GM18507 (cell line): ENCODE measurements around the gene THAP12.
"Not testable (repeated sequence)": the region's sequence is repeated elsewhere in the genome, so short reads cannot be mapped to it uniquely, and the experiment has no call there.

Experiments used
- DNase-seq: peaks from one replicate; pipeline ENCODE4 v3.0.0; 2011; ENCODE audit warnings: low read depth; ENCODE audit not compliant: insufficient read length; ENCODE audit errors: extremely low spot score
- FAIRE-seq: peaks from 2 replicates; lab custom pipeline; 2011; peaks lifted over from hg19 to GRCh38; lab: Jason Lieb, UNC

THAP12 gene

GRCh38 chr11:76330651-76331050, 50.3 kb downstream of the THAP12 start:
- DNase-seq, result no peak
- FAIRE-seq, result no peak

- FAIRE-seq (no peak), DNase-seq (no peak)
These were observed 50.9 kb downstream of the THAP12 start for GRCh38 chr11:76329983-76330382.

GRCh38 chr11:76329084-76329648, 51.8 kb downstream of the THAP12 start:
- FAIRE-seq, result no peak

GRCh38 chr11:76327756-76328388, 53.1 kb downstream of the THAP12 start:
- no peak for DNase-seq
- no peak for FAIRE-seq

More at GRCh38 chr11:76329084-76329648, 51.8 kb downstream of the THAP12 start:
- DNase-seq, result no peak

- FAIRE-seq (no peak), DNase-seq (no peak)
These were observed 53.7 kb downstream of the THAP12 start for GRCh38 chr11:76327202-76327601.

GRCh38 chr11:76325185-76325584, 55.7 kb downstream of the THAP12 start:
- no peak for FAIRE-seq
- no peak for DNase-seq

- DNase-seq (no peak), FAIRE-seq (no peak)
These were observed 57.1 kb downstream of the THAP12 start for GRCh38 chr11:76323804-76324203.

GRCh38 chr11:76323375-76323774, 57.6 kb downstream of the THAP12 start:
- not testable (repeated sequence) for FAIRE-seq, DNase-seq

GRCh38 chr11:76322942-76323341, 58.0 kb downstream of the THAP12 start:
- FAIRE-seq (no peak), DNase-seq (no peak)

GRCh38 chr11:76322540-76322939, 58.4 kb downstream of the THAP12 start:
- no peak for FAIRE-seq
- no peak for DNase-seq

- FAIRE-seq (no peak), DNase-seq (no peak)
These were observed 59.0 kb downstream of the THAP12 start for GRCh38 chr11:76321820-76322524.

GRCh38 chr11:76321340-76321739, 59.6 kb downstream of the THAP12 start:
- FAIRE-seq (no peak), DNase-seq (no peak)

- DNase-seq (no peak), FAIRE-seq (no peak)
These were observed 60.0 kb downstream of the THAP12 start for GRCh38 chr11:76320929-76321328.

GRCh38 chr11:76319798-76320197, 61.1 kb downstream of the THAP12 start:
- FAIRE-seq, DNase-seq: not testable (repeated sequence)

GRCh38 chr11:76318744-76319384, 62.1 kb downstream of the THAP12 start:
- peak; percentile 75 for DNase-seq
- peak; percentile 85 for FAIRE-seq

GRCh38 chr11:76317296-76317695, 63.6 kb downstream of the THAP12 start:
- FAIRE-seq (no peak), DNase-seq (no peak)

- FAIRE-seq (no peak), DNase-seq (no peak)
These were observed 64.2 kb downstream of the THAP12 start for GRCh38 chr11:76316726-76317125.

GRCh38 chr11:76315182-76315853, 65.6 kb downstream of the THAP12 start:
- FAIRE-seq, result no peak
- DNase-seq, result no peak

GRCh38 chr11:76314741-76315090, 66.2 kb downstream of the THAP12 start:
- no peak for FAIRE-seq

More at GRCh38 chr11:76314741-76315090, 66.2 kb downstream of the THAP12 start:
- DNase-seq, result no peak
